ENCODE results near the gene CLDN6.

CLDN6 gene

DNA sequence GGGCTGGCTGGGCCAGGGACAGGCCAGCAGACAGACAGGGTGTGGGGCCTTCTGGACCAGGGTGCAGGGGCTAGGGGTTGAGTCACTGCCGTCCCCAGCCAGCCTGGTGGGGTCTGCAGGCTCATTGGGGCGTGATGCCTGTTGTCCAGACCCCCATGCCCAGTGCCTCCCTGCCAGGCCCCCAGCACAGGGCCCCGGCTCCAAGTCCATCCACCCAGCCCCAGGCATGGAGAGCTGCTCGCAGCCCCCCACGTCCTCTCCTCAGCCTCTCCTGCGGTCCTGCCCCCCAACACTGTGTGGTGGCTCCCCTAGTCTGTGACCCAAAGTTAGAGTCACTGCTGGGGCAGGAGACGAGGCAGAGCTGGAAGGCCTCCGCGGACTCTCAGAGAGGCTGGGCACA lies 30.7 kb downstream of the CLDN6 start:
- Histone ChIP-seq H3K79me2 (ENCODE audit: control insufficient read depth, insufficient read depth, low read length, poor library complexity) (no peaks in the 10 kb centered on the region), H2AFZ (ENCODE audit: insufficient read depth, low read length, poor library complexity) (no peak overlapping the region), H3K27ac (ENCODE audit: low read depth, low read length) (no peak overlapping the region), H2BK12ac (ENCODE audit: low read length) (no peak overlapping the region), H2BK5ac (ENCODE audit: low read depth, low read length, poor library complexity) (no peak overlapping the region), H3K9ac (ENCODE audit: low read length) (no peak overlapping the region), H4K91ac (ENCODE audit: low read depth, low read length) (no peak overlapping the region), H3K14ac (ENCODE audit: low read length) (no peak overlapping the region), H3K18ac (ENCODE audit: low read length) (no peak overlapping the region), H2BK120ac (ENCODE audit: insufficient read depth, low read length, poor library complexity) (no peak overlapping the region), H3K4ac (ENCODE audit: low read depth, low read length) (no peak overlapping the region), H3K4me1 (ENCODE audit: control insufficient read depth in 1 of 2, insufficient read depth in 2 of 2, low read length in 2 of 2) (peaks cover 6 to 10% of the 10 kb centered on the region in 2 experiments), H3K23ac (ENCODE audit: low read length) (no peak overlapping the region), H3K4me3 (ENCODE audit: low read depth, low read length) (no peak overlapping the region), H4K12ac (ENCODE audit: low read depth, low read length) (no peak overlapping the region), H3K9me3 (ENCODE audit: insufficient read depth, low read depth, low read length) (no peaks in the 10 kb centered on the region), H3K4me2 (ENCODE audit: low read length) (no peak overlapping the region), H3K79me1 (ENCODE audit: low read length) (no peaks in the 10 kb centered on the region), H2AK5ac (ENCODE audit: low read length) (no peak overlapping the region), H3K36me3 (ENCODE audit: control insufficient read depth in 1 of 2, insufficient read depth in 2 of 2, low read length in 2 of 2) (no peaks in the 10 kb centered on the region), H3K27me3 (ENCODE audit: insufficient read depth, low read length) (no peaks in the 10 kb centered on the region), H4K8ac (ENCODE audit: low read depth, low read length) (no peak overlapping the region)
- no peak for DNase-seq
- WGBS (ENCODE audit: extremely low coverage, insufficient coverage, insufficient read length), result no CpG with 5 or more reads among the region's 9 CpGs

DNA sequence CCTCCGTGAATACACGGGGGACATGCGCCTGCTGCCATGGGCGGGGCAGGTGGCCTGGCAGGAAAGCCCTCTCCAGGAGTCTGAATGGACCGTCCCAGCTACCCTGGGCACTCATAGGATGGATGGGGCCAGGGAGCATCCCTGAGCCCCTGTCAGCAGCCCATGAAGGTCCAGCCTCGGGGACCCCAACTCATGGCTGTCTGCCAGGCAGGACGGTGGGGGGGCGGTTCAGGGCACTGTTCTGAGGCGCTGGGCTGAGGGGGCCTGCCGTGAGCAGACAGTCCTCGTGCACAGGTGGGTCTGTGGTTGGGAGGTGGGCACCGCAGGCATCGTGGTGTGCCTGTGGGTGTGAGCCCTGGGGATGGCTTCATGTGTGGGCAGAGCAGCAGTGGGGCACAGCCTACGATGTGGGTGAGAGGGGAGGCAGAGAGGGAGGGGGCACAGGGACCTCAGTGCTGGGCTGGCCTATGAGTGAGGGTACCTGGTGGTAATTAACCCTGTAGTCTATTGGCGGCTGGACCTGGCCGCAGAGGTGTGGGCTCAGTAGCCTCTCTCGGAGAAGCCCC lies 31.3 kb downstream of the CLDN6 start:
- H3K79me2 ChIP-seq (ENCODE audit: control insufficient read depth, insufficient read depth, low read length, poor library complexity), result no peaks in the 10 kb centered on the region
- WGBS (ENCODE audit: extremely low coverage, insufficient coverage, insufficient read length), result no CpG with 5 or more reads among the region's 17 CpGs

DNA sequence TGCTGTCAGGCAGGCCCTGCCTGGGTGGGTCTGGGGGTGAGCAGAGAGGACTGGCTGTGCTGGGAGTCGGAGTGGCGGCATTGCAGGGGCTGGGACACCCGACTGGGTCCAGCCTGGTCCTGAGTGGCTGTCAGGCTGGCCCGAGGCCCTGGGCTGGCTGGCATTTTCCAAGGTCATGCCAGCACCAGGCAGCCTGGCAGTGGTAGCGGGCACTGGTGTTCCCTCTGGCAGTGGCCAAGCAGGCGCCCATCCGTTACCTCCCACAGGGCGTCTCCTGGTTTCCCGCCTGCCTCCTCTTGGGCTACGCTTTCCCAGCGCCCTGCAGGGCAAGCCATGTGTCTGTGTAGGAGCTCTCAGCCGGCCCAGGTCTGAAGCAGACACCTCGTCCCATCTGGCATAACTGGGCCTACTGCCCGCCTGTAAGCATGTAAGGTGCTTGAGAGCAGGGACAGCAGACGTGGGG lies 32.1 kb downstream of the CLDN6 start:
- H3K14ac ChIP-seq (ENCODE audit: low read length), result no peak overlapping the region
- H3K27ac ChIP-seq (ENCODE audit: low read depth, low read length), result no peak overlapping the region
- H4K12ac ChIP-seq (ENCODE audit: low read depth, low read length), result no peak overlapping the region
- no CpG with 5 or more reads among the region's 15 CpGs for WGBS (ENCODE audit: extremely low coverage, insufficient coverage, insufficient read length)
- no peak overlapping the region for H4K91ac ChIP-seq (ENCODE audit: low read depth, low read length)
- no peaks in the 10 kb centered on the region for H3K27me3 ChIP-seq (ENCODE audit: insufficient read depth, low read length)
- DNase-seq, result no peak
- H3K18ac ChIP-seq (ENCODE audit: low read length), result no peak overlapping the region
- peaks cover 14 to 21% of the 10 kb centered on the region in 2 experiments for H3K4me1 ChIP-seq (ENCODE audit: control insufficient read depth in 1 of 2, insufficient read depth in 2 of 2, low read length in 2 of 2)
- H3K36me3 ChIP-seq (ENCODE audit: control insufficient read depth in 1 of 2, insufficient read depth in 2 of 2, low read length in 2 of 2), result no peaks in the 10 kb centered on the region
- H4K8ac ChIP-seq (ENCODE audit: low read depth, low read length), result no peak overlapping the region
- no peak overlapping the region for H2AK5ac ChIP-seq (ENCODE audit: low read length)
- no peak overlapping the region for H3K4me3 ChIP-seq (ENCODE audit: low read depth, low read length)
- H3K4ac ChIP-seq (ENCODE audit: low read depth, low read length), result no peak overlapping the region
- no peak overlapping the region for H2BK5ac ChIP-seq (ENCODE audit: low read depth, low read length, poor library complexity)
- H3K79me1 ChIP-seq (ENCODE audit: low read length), result peaks cover 4% of the 10 kb centered on the region
- H3K79me2 ChIP-seq (ENCODE audit: control insufficient read depth, insufficient read depth, low read length, poor library complexity), result no peaks in the 10 kb centered on the region
- H3K9me3 ChIP-seq (ENCODE audit: insufficient read depth, low read depth, low read length), result no peaks in the 10 kb centered on the region
- H3K9ac ChIP-seq (ENCODE audit: low read length), result no peak overlapping the region
- no peak overlapping the region for H2BK120ac ChIP-seq (ENCODE audit: insufficient read depth, low read length, poor library complexity)
- no peak overlapping the region for H2BK12ac ChIP-seq (ENCODE audit: low read length)
- H3K23ac ChIP-seq (ENCODE audit: low read length), result no peak overlapping the region
- no peak overlapping the region for H2AFZ ChIP-seq (ENCODE audit: insufficient read depth, low read length, poor library complexity)
- no peak overlapping the region for H3K4me2 ChIP-seq (ENCODE audit: low read length)

More for the DNA sequence above, 31.3 kb downstream of the CLDN6 start:
- H3K27ac ChIP-seq (ENCODE audit: low read depth, low read length), result no peak overlapping the region
- no peak overlapping the region for H3K14ac ChIP-seq (ENCODE audit: low read length)
- no peak overlapping the region for H4K12ac ChIP-seq (ENCODE audit: low read depth, low read length)
- no peak overlapping the region for H3K9ac ChIP-seq (ENCODE audit: low read length)
- no peak for DNase-seq
- no peak overlapping the region for H3K23ac ChIP-seq (ENCODE audit: low read length)
- H3K9me3 ChIP-seq (ENCODE audit: insufficient read depth, low read depth, low read length), result no peaks in the 10 kb centered on the region
- no peak overlapping the region for H2BK5ac ChIP-seq (ENCODE audit: low read depth, low read length, poor library complexity)
- H3K79me1 ChIP-seq (ENCODE audit: low read length), result no peaks in the 10 kb centered on the region
- H3K4ac ChIP-seq (ENCODE audit: low read depth, low read length), result no peak overlapping the region
- H4K91ac ChIP-seq (ENCODE audit: low read depth, low read length), result no peak overlapping the region
- no peaks in the 10 kb centered on the region for H3K36me3 ChIP-seq (ENCODE audit: control insufficient read depth in 1 of 2, insufficient read depth in 2 of 2, low read length in 2 of 2)
- H2AFZ ChIP-seq (ENCODE audit: insufficient read depth, low read length, poor library complexity), result no peak overlapping the region
- no peak overlapping the region for H3K4me2 ChIP-seq (ENCODE audit: low read length)
- H2BK120ac ChIP-seq (ENCODE audit: insufficient read depth, low read length, poor library complexity), result no peak overlapping the region
- no peak overlapping the region for H2AK5ac ChIP-seq (ENCODE audit: low read length)
- no peak overlapping the region for H3K18ac ChIP-seq (ENCODE audit: low read length)
- H4K8ac ChIP-seq (ENCODE audit: low read depth, low read length), result no peak overlapping the region
- H3K27me3 ChIP-seq (ENCODE audit: insufficient read depth, low read length), result no peaks in the 10 kb centered on the region
- H2BK12ac ChIP-seq (ENCODE audit: low read length), result no peak overlapping the region
- H3K4me3 ChIP-seq (ENCODE audit: low read depth, low read length), result no peak overlapping the region
- peaks cover 7 to 14% of the 10 kb centered on the region in 2 experiments for H3K4me1 ChIP-seq (ENCODE audit: control insufficient read depth in 1 of 2, insufficient read depth in 2 of 2, low read length in 2 of 2)

GRCh38 chr16:2985462-2985861 lies 32.5 kb downstream of the CLDN6 start:
- DNase-seq, result no peak
- no peak overlapping the region for H2BK5ac ChIP-seq (ENCODE audit: low read depth, low read length, poor library complexity)
- H3K79me1 ChIP-seq (ENCODE audit: low read length), result peaks cover 8% of the 10 kb centered on the region
- no CpG with 5 or more reads among the region's 9 CpGs for WGBS (ENCODE audit: extremely low coverage, insufficient coverage, insufficient read length)
- peaks cover 18 to 24% of the 10 kb centered on the region in 2 experiments for H3K4me1 ChIP-seq (ENCODE audit: control insufficient read depth in 1 of 2, insufficient read depth in 2 of 2, low read length in 2 of 2)
- H3K79me2 ChIP-seq (ENCODE audit: control insufficient read depth, insufficient read depth, low read length, poor library complexity), result peaks cover 3% of the 10 kb centered on the region
- no peak overlapping the region for H4K91ac ChIP-seq (ENCODE audit: low read depth, low read length)
- H2AK5ac ChIP-seq (ENCODE audit: low read length), result no peak overlapping the region
- H2BK12ac ChIP-seq (ENCODE audit: low read length), result no peak overlapping the region
- no peak overlapping the region for H3K4me3 ChIP-seq (ENCODE audit: low read depth, low read length)
- no peak overlapping the region for H3K27ac ChIP-seq (ENCODE audit: low read depth, low read length)
- H3K9me3 ChIP-seq (ENCODE audit: insufficient read depth, low read depth, low read length), result no peaks in the 10 kb centered on the region
- H4K8ac ChIP-seq (ENCODE audit: low read depth, low read length), result no peak overlapping the region
- H3K36me3 ChIP-seq (ENCODE audit: control insufficient read depth in 1 of 2, insufficient read depth in 2 of 2, low read length in 2 of 2), result no peaks in the 10 kb centered on the region
- H3K9ac ChIP-seq (ENCODE audit: low read length), result no peak overlapping the region
- no peak overlapping the region for H3K18ac ChIP-seq (ENCODE audit: low read length)
- no peak overlapping the region for H4K12ac ChIP-seq (ENCODE audit: low read depth, low read length)
- no peak overlapping the region for H2AFZ ChIP-seq (ENCODE audit: insufficient read depth, low read length, poor library complexity)
- H3K4ac ChIP-seq (ENCODE audit: low read depth, low read length), result no peak overlapping the region
- H3K23ac ChIP-seq (ENCODE audit: low read length), result no peak overlapping the region
- H3K14ac ChIP-seq (ENCODE audit: low read length), result no peak overlapping the region
- H3K4me2 ChIP-seq (ENCODE audit: low read length), result no peak overlapping the region
- no peaks in the 10 kb centered on the region for H3K27me3 ChIP-seq (ENCODE audit: insufficient read depth, low read length)
- no peak overlapping the region for H2BK120ac ChIP-seq (ENCODE audit: insufficient read depth, low read length, poor library complexity)
